HG03558 (cell line): ENCODE measurements around the gene SLC49A3.
"Not testable (repeated sequence)": the region's sequence is repeated elsewhere in the genome, so short reads cannot be mapped to it uniquely, and the experiment has no call there.

Source experiments
- ATAC-seq: cut with Tn5 transposase; IDR thresholded peaks from one replicate; pipeline ENCODE4 v1.9.1; 2021; ENCODE audit warnings: moderate number of reproducible peaks; ENCODE audit not compliant: unreplicated experiment; ENCODE audit errors: extremely low read depth

The SLC49A3 gene

DNA sequence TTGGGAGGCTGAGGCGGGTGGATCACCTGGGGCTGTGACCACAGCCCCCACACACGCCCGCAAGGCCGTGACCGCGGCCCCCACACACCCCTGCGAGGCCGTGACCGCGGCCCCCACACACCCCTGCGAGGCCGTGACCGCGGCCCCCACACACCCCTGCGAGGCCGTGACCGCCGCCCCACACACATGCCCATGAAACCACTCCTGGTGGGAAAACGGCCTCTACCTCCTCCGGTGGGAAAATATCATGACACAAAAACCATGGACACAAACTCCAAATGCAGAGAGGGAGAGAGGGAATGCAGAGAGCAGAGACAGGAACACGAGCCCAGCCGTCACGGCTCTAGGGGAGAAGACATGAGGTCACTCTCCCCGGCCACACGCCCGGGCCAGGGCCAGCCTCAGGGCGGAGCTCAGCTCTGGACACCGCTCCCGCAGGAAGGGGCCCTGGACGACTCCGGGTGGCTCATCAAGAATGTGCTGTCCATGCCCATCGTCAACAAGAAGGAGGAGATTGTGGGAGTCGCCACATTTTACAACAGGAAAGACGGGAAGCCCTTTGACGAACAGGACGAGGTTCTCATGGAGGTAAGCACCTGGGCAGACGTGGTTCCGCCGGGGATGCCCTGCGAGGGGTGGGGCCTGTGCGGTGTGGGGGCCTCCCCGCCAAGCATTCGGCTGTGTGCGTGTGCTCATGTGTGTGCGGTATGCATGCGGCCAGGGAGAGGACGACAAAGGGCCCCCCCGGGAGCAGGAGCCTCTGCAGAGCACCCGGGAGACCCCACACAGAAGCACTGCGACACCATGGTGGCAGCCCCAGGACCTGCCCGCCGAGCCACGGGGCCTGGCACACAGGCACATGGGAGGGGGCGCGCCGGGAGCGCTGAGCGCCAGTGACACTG is 32.3 kb downstream of the SLC49A3 start:
- ATAC-seq = no peak

- ATAC-seq = no peak
Measured at GRCh38 chr4:655464-656151, 33.3 kb downstream of the SLC49A3 start.

DNA sequence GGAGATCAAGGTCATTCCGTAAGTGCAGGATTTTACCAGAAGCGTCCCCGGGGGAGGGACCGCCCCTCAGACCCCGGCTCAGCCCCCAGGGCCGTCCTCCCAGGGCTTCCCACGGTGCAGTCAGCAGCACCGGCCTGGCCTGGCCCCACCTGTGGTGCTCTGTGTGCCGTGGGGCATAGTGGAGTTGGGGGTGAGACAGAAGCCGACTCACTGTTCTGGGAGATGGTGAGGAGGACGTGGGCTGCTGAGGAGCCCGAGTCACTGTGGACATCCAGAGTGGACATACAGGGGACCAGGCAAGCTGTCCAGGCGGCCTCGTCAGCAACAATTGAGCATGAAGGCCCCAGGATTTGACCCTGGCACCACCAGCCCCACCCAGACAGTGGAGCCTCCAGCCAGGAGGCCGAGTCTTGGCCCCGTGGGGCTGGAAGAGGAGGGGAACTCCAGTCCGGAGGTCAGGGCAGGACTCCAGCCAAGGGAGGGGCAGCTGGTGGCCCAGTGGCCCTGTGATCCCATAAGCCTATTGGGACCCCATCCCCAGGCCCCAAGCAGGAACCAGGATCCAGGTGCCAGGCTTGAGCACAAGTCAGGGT is 34.0 kb downstream of the SLC49A3 start:
- no peak for ATAC-seq

DNA sequence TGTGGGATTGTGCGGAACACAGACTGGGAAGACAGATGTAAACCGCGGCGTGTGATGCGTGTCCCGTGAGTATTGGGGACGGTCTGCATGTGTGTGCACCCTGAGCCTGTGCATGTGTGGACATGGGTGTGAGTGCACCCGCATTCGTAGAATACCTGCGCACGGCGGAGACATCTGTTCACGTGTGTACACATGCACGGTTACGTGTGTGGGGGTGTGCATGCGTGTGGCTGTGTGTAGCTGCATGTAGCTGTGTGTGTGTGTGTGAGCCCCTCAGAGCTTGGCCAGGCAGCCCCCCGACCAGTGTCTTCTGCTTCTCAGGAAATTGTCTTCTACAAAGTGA is 34.5 kb downstream of the SLC49A3 start:
- no peak for ATAC-seq

- no peak for ATAC-seq
Measured at GRCh38 chr4:653831-654502, 35.0 kb downstream of the SLC49A3 start.

DNA sequence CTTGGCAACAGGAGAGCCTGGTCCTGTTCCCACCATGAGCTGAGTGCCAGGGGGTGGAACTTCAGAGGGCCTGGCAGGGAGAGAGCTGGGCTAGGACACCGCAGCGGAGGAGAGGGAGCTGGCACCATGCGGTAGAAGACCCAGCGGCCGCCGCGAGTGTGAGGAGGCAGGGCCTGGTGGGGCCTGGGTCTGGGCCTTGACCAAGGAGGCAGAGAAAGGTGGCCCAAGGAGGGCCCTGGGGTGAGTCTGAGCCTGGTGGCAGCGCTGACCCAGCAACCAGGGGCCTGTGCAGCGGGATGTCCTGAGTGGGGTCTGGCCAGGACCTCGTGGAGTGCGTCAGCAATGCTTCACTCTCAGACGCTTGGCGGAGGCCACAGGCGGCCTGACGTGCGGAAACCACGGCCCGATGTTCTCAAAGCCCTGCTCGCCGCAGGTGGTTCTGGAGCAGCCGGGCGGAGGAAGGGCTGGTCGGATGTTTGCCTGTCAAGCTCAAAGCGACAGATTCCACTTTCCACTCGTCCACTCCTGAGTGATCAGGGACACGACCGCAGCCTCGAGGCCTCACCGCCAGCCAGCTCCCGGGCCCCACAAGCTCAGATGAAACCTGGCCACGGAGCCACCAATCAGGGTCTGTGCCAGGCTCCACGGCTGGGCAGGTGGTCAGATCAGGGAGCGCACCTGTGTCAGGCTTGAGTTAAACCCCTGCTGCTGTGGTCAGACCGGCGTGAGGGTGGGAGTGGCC is 35.7 kb downstream of the SLC49A3 start:
- no peak for ATAC-seq

DNA sequence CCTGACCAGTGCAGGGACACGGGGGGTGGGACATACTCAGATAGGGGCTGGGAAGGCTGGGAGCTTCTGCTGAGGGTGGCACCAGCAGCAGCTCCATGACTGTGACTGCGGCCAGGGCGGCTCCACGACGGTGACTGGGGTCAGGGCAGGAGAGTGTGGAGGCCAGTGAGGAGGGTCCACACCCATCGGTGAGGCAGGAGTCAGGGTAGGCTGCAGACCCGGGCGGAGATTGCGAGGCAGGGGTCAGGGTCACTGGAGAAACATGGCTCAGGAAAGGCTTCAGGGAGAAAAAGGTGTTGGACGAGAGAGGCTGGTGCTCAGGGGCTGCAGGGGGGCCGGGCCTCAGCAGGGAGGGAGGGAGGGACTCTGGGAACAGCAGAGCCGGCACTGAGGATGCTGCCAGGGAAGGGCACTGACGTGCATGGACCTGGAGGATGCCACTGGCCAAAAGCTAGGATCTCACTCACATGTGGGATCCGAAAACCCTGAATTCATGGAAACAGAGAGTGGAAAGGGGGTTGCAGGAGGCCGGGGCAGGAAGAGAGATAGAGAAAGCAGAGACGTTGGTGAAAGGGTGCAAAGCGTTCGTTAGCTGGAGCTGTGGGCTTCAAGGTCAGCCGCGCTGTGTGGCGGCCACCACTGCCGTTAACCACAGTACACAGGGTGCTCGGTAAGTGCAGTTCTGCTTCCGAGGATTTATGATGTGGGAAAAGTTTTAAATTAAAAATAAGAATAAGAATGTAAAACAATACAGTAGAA is 36.9 kb downstream of the SLC49A3 start:
- no peak for ATAC-seq

DNA sequence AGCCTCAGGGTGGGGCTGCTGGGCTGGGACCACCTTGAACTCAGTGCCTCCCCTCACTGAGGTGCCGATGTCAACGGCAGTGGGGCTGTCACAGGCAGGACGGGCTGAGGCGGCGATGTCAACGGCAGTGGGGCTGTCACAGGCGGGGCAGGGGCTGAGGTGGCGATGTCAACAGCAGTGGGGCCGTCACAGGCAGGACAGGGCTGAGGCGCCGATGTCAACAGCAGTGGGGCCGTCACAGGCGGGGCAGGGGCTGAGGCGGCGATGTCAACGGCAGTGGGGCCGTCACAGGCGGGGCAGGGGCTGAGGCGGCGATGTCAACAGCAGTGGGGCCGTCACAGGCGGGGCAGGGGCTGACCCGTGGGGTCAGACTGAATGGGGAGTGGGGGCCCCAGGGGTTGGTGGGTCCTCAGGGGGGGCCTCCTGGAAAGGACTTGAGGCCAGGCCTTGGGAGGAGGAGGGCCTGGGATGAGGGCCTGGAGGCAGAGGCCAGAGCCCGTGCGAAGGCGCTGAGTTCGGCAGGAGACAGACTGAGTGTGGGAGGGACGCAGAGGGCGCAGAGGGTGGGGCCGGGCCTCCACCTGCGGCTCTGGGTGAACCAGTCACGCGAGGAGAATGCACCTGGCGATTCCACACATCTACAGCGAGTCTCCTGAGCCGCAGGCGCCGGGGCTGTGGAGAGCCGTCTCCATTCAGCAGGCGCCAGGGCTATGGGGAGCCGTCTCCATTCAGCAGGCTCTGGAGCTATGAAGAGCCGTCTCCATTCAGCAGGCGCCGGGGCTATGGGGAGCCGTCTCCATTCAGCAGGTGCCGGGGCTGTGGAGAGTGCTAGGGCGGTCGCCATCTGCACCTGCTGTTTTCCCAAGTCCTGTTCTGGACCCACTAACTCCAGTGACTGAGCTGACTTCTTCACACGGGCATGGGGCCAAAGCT is 37.7 kb downstream of the SLC49A3 start:
- ATAC-seq = no peak

GRCh38 chr4:650461-650860 is 38.5 kb downstream of the SLC49A3 start:
- ATAC-seq = no peak

DNA sequence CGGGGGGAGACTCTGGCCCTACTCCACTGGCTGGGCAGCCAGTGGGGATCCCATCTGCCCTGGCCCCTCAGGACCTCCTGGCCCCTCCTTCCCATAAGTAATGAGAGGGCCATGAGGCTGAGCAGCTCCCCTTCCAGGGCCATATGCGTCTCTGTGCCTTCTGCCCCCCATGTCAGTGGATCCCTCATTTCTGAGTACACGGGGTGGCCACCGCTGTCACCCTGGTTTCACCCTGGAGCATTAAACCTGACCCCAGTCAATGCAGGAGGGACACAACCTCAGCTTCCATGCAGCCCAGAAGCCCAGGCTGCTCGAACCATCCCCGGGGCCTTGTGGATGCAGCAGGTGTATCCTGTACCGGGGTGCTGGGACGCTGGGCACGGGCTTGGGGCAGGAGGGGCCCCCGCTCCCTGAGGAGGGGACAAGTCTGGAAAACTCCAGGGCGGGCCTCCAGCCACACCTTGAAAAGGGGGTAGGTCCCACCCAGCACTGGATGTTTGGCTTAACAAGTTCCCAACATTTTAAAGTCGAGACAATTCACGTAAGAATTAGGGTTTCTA is 39.1 kb downstream of the SLC49A3 start:
- no peak for ATAC-seq

- no peak for ATAC-seq
Measured at GRCh38 chr4:649293-649625, 39.7 kb downstream of the SLC49A3 start.

- no peak for ATAC-seq
Measured at GRCh38 chr4:648579-649292, 40.2 kb downstream of the SLC49A3 start.

DNA sequence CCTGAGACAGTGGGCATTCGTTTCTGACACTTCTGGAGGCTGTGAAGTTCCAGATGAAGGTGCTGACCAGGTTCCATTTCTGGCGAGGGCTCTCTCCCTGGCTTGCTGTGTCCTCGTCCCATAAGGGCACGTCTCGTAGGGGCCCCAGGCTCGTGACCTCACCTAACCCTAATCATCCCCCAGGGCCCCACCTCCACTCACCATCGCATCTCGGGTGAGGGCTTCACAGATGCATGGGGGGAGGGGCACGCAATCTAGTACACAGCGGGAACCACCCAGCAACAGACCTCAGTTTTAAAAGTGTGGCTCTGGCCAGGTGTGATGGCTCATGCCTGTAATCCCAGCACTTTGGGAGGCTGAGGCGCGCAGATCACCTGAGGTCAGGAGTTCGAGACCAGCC is 41.5 kb downstream of the SLC49A3 start:
- ATAC-seq = no peak

DNA sequence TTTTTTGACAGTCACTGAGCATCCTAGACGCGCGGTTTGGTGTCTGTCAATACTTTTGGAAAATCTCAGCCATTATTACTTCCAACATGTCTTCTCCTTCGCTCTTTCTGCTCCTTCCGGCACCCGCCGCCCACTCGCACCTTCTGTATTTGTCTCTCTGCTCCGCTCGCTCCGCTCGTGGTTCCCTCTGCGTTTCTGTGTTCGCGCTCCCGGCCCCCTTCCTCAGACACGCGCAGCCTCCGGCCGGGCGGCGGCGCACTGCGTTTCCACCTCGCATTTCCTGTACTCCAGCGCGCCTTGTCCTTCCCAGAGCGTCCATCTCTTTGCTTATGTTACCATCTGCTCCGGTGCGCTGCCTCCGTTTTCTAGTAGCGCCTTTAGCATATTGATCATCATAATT is 42.5 kb downstream of the SLC49A3 start:
- no peak for ATAC-seq

GRCh38 chr4:642366-642765 is 46.6 kb downstream of the SLC49A3 start:
- ATAC-seq = not testable (repeated sequence)

DNA sequence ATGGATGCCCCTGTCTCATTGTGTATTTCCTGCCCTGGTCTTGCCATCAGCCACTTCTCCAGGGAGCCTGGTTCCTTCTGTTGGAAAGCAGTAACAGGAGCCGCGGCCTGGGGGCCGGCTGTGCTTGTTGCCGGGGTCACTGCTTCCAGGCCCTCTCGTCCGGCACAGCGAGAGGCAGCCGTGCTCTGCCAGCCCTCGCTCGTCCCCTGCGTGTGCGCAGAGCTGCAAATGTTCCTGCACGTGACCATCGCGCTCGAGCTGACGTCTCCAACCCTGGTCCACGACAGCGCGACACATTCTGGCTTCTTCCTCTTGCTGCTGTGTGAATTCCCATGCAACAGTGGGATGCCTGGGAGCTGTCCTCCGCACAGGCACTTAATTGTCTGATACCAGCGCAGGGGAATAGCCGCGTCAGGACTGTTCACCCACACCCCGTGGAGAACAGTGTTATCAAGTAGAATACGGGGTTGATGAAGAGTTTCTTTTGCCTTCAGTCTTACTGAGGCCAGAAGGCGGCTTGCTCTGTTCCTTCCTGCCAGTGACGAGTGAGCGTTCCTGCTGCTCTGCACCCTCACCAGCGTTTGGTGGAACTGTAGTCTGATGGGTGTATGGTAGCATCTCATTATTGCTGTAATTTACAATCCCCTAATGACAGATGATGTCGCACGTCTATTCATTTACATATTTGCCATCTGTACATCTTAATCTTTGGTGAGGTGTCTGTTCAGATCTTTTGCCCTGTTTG is 51.2 kb downstream of the SLC49A3 start:
- ATAC-seq = no peak

- no peak for ATAC-seq
Measured at GRCh38 chr4:636628-637159, 52.3 kb downstream of the SLC49A3 start.
